ENCODE measurements around the gene RNF212.
A peak's percentile ranks its signal among the peaks of the same experiment; 100 is the strongest.

RNF212 gene

GRCh38 chr4:1075225-1075624 lies 38.1 kb downstream of the RNF212 start:
- CTCF ChIA-PET: no interaction called here
- peak overlapping the region; percentile 69 for H3K27ac ChIP-seq
- no peak for DNase-seq (ENCODE audit: low spot score)
- POLR2A ChIA-PET (ENCODE audit: low non-redundant PET): no interaction called here
- no peak for TF ChIP-seq CTCF (conservative IDR thresholded peaks at IDR 0.05; ENCODE audit: low read depth)

GRCh38 chr4:1074077-1074476 lies 39.3 kb downstream of the RNF212 start:
- no peak overlapping the region; the same call in 1 of the 2 replicates for H3K27ac ChIP-seq
- DNase-seq (ENCODE audit: low spot score): no peak
- ChIA-PET POLR2A (ENCODE audit: low non-redundant PET) (no interaction called here), CTCF (no interaction called here)
- no peak for TF ChIP-seq CTCF (conservative IDR thresholded peaks at IDR 0.05; ENCODE audit: low read depth)

GRCh38 chr4:1072830-1073446 lies 40.4 kb downstream of the RNF212 start:
- DNase-seq (ENCODE audit: low spot score): peak; percentile 32
- no peak overlapping the region for H3K27ac ChIP-seq
- CTCF ChIA-PET: interaction anchor here (0.6 kb wide), 1 partner anchor 110 kb away, joined by 3 read pairs; no protein-coding TSS in a partner anchor
- POLR2A ChIA-PET (ENCODE audit: low non-redundant PET): no interaction called here
- peak; percentile 57 for TF ChIP-seq CTCF (conservative IDR thresholded peaks at IDR 0.05; ENCODE audit: low read depth)

- ChIA-PET CTCF (no interaction called here), POLR2A (ENCODE audit: low non-redundant PET) (no interaction called here)
Measured at GRCh38 chr4:1069394-1069793, 44.0 kb downstream of the RNF212 start.

GRCh38 chr4:1065732-1066131 lies 47.6 kb downstream of the RNF212 start:
- DNase-seq (ENCODE audit: low spot score): no peak
- CTCF ChIA-PET: interaction anchor here (0.7 kb wide), 1 partner anchor 113 kb away, joined by 3 read pairs; no protein-coding TSS in a partner anchor
- POLR2A ChIA-PET (ENCODE audit: low non-redundant PET): no interaction called here
- no peak overlapping the region for H3K27ac ChIP-seq
- TF ChIP-seq CTCF (conservative IDR thresholded peaks at IDR 0.05; ENCODE audit: low read depth): no peak

More at GRCh38 chr4:1069394-1069793, 44.0 kb downstream of the RNF212 start:
- no peak overlapping the region for H3K27ac ChIP-seq
- no peak for DNase-seq (ENCODE audit: low spot score)
- TF ChIP-seq CTCF (conservative IDR thresholded peaks at IDR 0.05; ENCODE audit: low read depth): no peak

GRCh38 chr4:1062419-1062818 lies 50.9 kb downstream of the RNF212 start:
- no peak for DNase-seq (ENCODE audit: low spot score)
- no peak for TF ChIP-seq CTCF (conservative IDR thresholded peaks at IDR 0.05; ENCODE audit: low read depth)
- no peak overlapping the region for H3K27ac ChIP-seq
- ChIA-PET CTCF (no interaction called here), POLR2A (ENCODE audit: low non-redundant PET) (no interaction called here)
